Activated CD4-positive, alpha-beta T cell treated with anti-CD3 and anti-CD28 coated beads for 36 hours (primary cell): ENCODE measurements around the gene CCL23. TPM values are rescaled to one million over a fixed set of nuclear protein-coding genes. Genes with fewer than 3 reads are reported as not detected.

Source experiments
- ATAC-seq: fragments of 200-7000 bp; cut with Tn5 transposase; one replicate; pipeline ENCODE4 v1.10.0; 2021; ENCODE audit warnings: mild to moderate bottlenecking, moderate library complexity
- CTCF ChIA-PET: fragments of 350-600 bp; sonication (Branson Sonifier 250); formaldehyde crosslinking; loops from one replicate; lab custom pipeline; 2021; ENCODE audit warnings: antibody characterized with exemption; lab: Charles Lee
- POLR2A ChIA-PET: fragments of 350-600 bp; sonication (Branson Sonifier 250); formaldehyde crosslinking; loops from one replicate; lab custom pipeline; 2021; ENCODE audit warnings: antibody characterized with exemption, inconsistent platforms; lab: Charles Lee
- DNase-seq: peaks from one replicate; pipeline ENCODE4 v3.0.0-alpha.2; 2020
- H3K27ac Mint-ChIP-seq: one replicate; pipeline ENCODE4 v1.8.0; 2021; ENCODE audit warnings: mixed read lengths
- H3K27me3 Mint-ChIP-seq: one replicate; pipeline ENCODE4 v1.8.0; 2021; ENCODE audit warnings: mixed read lengths
- H3K36me3 Mint-ChIP-seq: one replicate; pipeline ENCODE4 v1.8.0; 2021; ENCODE audit warnings: low read depth, mixed read lengths
- H3K4me1 Mint-ChIP-seq: one replicate; pipeline ENCODE4 v1.8.0; 2021; ENCODE audit warnings: mixed read lengths
- H3K4me3 Mint-ChIP-seq: one replicate; pipeline ENCODE4 v1.8.0; 2021; ENCODE audit warnings: mild to moderate bottlenecking, moderate library complexity, mixed read lengths
- H3K9me3 Mint-ChIP-seq: one replicate; pipeline ENCODE4 v1.8.0; 2021; ENCODE audit warnings: low read depth, mixed read lengths
- intact Hi-C, 2 experiments: fragments of 100-400 bp; cut with DNase I in 1 of 2; cut with micrococcal nuclease in 1 of 2; formaldehyde crosslinking; loops; one replicate each; pipeline versions ENCODE4 v1.14.2 to v1.15.1; 2022 to 2024; cut with DNase I, micrococcal nuclease
- total RNA-seq, 2 experiments: library from RNA; stranded (reverse); gene quantifications; one replicate each; pipeline ENCODE4 v1.2.3, GENCODE V29; 2021

CCL23 gene
- total RNA-seq, 2 experiments from 2014 or later: not detected

- CTCF ChIA-PET: interaction anchor here (0.6 to 9.7 kb wide), 14 partner anchors 9 to 519 kb away, joined by 3 to 173 read pairs (median 5); partner anchors contain the start of gene CCL16
- H3K27me3 Mint-ChIP-seq: no peaks in the 10 kb centered on the region
- H3K4me1 Mint-ChIP-seq: no peaks in the 10 kb centered on the region
- no peak overlapping the region for H3K27ac Mint-ChIP-seq
- DNase-seq: no peak
- H3K4me3 Mint-ChIP-seq: no peak overlapping the region
- POLR2A ChIA-PET: interaction anchor here (0.9 kb wide), 1 partner anchor 181 kb away, joined by 3 read pairs; no protein-coding TSS in a partner anchor
- no peaks in the 10 kb centered on the region for H3K9me3 Mint-ChIP-seq
- intact Hi-C loops: loop anchor here (1.0 to 2.0 kb wide), 6 partner anchors 104 to 515 kb away; no protein-coding TSS in a partner anchor
- ATAC-seq: no peak
- H3K36me3 Mint-ChIP-seq: no peaks in the 10 kb centered on the region
Observed at GRCh38 chr17:35968520-35969054, 49.2 kb downstream of the CCL23 start.

GRCh38 chr17:35965272-35965671 lies 52.5 kb downstream of the CCL23 start:
- ATAC-seq: no peak
- no peaks in the 10 kb centered on the region for H3K36me3 Mint-ChIP-seq
- DNase-seq: no peak
- intact Hi-C loops: no loop called here
- no peaks in the 10 kb centered on the region for H3K27me3 Mint-ChIP-seq
- H3K4me1 Mint-ChIP-seq: no peaks in the 10 kb centered on the region
- no peak overlapping the region for H3K4me3 Mint-ChIP-seq
- no peak overlapping the region for H3K27ac Mint-ChIP-seq
- ChIA-PET CTCF (interaction anchor here (1.0 to 1.3 kb wide), 3 partner anchors 10 to 146 kb away, joined by 3 read pairs; no protein-coding TSS in a partner anchor), POLR2A (no interaction called here)
- no peaks in the 10 kb centered on the region for H3K9me3 Mint-ChIP-seq

- intact Hi-C loops: no loop called here
- ATAC-seq: no peak
- POLR2A ChIA-PET: no interaction called here
- Mint-ChIP-seq H3K4me3 (no peak overlapping the region), H3K9me3 (no peaks in the 10 kb centered on the region), H3K36me3 (no peaks in the 10 kb centered on the region), H3K27ac (no peak overlapping the region), H3K4me1 (no peaks in the 10 kb centered on the region), H3K27me3 (peaks cover 3% of the 10 kb centered on the region)
- CTCF ChIA-PET: interaction anchor here (0.8 to 1.4 kb wide), 3 partner anchors 10 to 185 kb away, joined by 3 to 4 read pairs (median 4); no protein-coding TSS in a partner anchor
- DNase-seq: no peak
Observed at GRCh38 chr17:35963663-35964062, 54.1 kb downstream of the CCL23 start.

Other genes with a start within 250 kb of the CCL23 start
- under 1 TPM in 1 of 2 experiments, not detected in 1; 0.09 TPM for gene MMP28, start 222.3 kb downstream of the CCL23 start, total RNA-seq
- gene TAF15, start 208.5 kb downstream of the CCL23 start, total RNA-seq: 100 to 1,000 TPM; 316 to 330 TPM
- gene HEATR9, start 149.1 kb downstream of the CCL23 start, total RNA-seq: under 1 TPM in 1 of 2 experiments, not detected in 1; 0.18 TPM
- gene CCL5, start 137.6 kb downstream of the CCL23 start, total RNA-seq: 10 to 100 TPM; 33.1 to 50.4 TPM
- gene RDM1, start 87.2 kb downstream of the CCL23 start, total RNA-seq: 1 to 10 TPM; 4.4 to 6.5 TPM
- gene LYZL6, start 74.3 kb downstream of the CCL23 start, total RNA-seq: not detected
- gene CCL16, start 36.5 kb downstream of the CCL23 start, total RNA-seq: not detected
- gene CCL14, start 31.2 kb downstream of the CCL23 start, total RNA-seq: not detected
- not detected for gene CCL15, start 16.4 kb downstream of the CCL23 start, total RNA-seq
- gene CCL18, start 46.3 kb upstream of the CCL23 start, total RNA-seq: not detected
- gene CCL3, start 72.2 kb upstream of the CCL23 start, total RNA-seq: 100 to 1,000 TPM; 287 to 296 TPM
- 100 to 1,000 TPM; 290 to 311 TPM for gene CCL4, start 85.9 kb upstream of the CCL23 start, total RNA-seq
- 1 to 10 TPM in 1 of 2 experiments, under 1 TPM in 1; 0.83 to 2.0 TPM for gene TBC1D3B, start 158.7 kb upstream of the CCL23 start, total RNA-seq
- 1 to 10 TPM; 5.8 to 6.4 TPM for gene CCL3L1, start 178.8 kb upstream of the CCL23 start, total RNA-seq
- gene CCL4L2, start 193.1 kb upstream of the CCL23 start, total RNA-seq: 1 to 10 TPM; 4.8 to 6.4 TPM
- gene TBC1D3I, start 246.6 kb upstream of the CCL23 start, total RNA-seq: under 1 TPM in 1 of 2 experiments, not detected in 1; 0.28 TPM